ENCODE data around the gene MBOAT2.

- TF ChIP-seq POLR2A (IDR thresholded peaks at IDR 0.05): no peak
- TF ChIP-seq, protein P1, sequence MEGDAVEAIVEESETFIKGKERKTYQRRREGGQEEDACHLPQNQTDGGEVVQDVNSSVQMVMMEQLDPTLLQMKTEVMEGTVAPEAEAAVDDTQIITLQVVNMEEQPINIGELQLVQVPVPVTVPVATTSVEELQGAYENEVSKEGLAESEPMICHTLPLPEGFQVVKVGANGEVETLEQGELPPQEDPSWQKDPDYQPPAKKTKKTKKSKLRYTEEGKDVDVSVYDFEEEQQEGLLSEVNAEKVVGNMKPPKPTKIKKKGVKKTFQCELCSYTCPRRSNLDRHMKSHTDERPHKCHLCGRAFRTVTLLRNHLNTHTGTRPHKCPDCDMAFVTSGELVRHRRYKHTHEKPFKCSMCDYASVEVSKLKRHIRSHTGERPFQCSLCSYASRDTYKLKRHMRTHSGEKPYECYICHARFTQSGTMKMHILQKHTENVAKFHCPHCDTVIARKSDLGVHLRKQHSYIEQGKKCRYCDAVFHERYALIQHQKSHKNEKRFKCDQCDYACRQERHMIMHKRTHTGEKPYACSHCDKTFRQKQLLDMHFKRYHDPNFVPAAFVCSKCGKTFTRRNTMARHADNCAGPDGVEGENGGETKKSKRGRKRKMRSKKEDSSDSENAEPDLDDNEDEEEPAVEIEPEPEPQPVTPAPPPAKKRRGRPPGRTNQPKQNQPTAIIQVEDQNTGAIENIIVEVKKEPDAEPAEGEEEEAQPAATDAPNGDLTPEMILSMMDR (IDR thresholded peaks at IDR 0.05): no peak
These were observed 154.2 kb downstream of the MBOAT2 start for GRCh38 chr2:8849327-8849726.
